ENCODE data around the gene SLC29A3. TPM values are rescaled to one million over a fixed set of nuclear protein-coding genes. Genes with fewer than 3 reads are reported as not detected.
A peak's percentile ranks its signal among the peaks of the same experiment; 100 is the strongest.

SLC29A3 gene
- total RNA-seq, 1 experiment from 2014 or later: 9.2 TPM

DNA sequence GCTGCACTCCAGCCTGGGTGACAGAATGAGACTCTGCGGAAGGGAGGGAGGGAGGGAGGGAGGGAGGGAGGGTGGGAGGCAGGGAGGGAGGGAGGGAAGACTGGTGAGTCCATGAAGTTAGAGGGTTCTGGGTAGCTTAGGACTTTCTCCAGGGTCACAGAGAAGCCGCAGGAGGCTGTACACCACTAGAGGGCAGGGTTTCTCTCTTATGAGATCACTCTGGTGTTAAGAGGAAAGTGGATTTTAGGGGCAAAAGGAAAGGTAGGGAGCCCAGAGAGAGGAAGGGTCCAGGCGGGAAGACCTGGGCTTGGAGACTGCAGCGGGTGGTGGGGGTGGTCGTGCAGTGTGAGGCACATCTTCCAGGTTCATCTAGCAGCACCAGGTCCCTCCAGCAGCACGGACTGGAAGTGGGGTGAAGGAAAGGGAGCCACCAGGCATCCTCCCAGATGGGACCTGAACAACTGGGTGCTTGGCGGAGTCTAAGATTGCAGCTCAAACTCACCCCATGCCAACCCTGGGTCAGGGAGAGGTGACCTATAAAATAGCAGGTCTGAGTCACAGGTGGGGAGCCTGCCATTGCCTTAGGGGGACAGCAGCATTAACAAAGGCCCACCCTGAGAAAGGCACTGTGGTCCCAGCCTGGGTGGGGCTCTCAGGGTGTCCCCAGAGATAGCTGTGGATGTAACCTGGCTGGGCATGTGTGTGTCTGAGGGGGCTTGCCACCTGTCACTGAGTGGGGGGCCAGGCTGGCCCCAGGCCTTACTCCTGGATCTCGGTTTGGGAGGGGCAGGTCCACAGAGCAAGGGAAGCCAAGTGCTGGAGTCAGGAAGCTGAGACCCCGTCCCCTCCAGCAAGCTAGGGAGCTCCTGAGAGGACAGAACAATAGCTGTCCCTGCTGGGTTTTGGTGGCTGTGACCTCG, 48.5 kb upstream of the SLC29A3 start:
- Mint-ChIP-seq H3K36me3 (ENCODE audit: insufficient read depth in 1 of 3, low read depth in 3 of 3) (no peaks in the 10 kb centered on the region; a peak in 1 of 7 replicates), H3K27ac (peak overlapping the region; percentile 78 to 98 (median 81)), H3K27me3 (ENCODE audit: low read depth) (no peaks in the 10 kb centered on the region; the same call in 1 of the 2 replicates), H3K9me3 (peaks cover 0 to 3% of the 10 kb centered on the region in 2 experiments; a peak in 1 of 5 replicates), H3K4me3 (peak overlapping the region; percentile 51 to 72; a peak in 4 of 5 replicates), H3K4me1 (peaks cover 59 to 66% of the 10 kb centered on the region in 2 experiments)
- Histone ChIP-seq H4K8ac (replicated peaks; ENCODE audit: insufficient read length, low read depth, low read length) (no peak overlapping the region), H3K18ac (ENCODE audit: insufficient read length, low read depth, low read length) (peak overlapping the region; percentile 46), H3K14ac (ENCODE audit: insufficient read depth, low read length) (peak overlapping the region; percentile 14), H2BK5ac (ENCODE audit: insufficient read length, low read length) (no peak overlapping the region), H3K4ac (ENCODE audit: low read depth, low read length) (no peak overlapping the region), H3K23ac (ENCODE audit: insufficient read length, low read depth, low read length) (no peak overlapping the region), H2BK12ac (ENCODE audit: insufficient read length, low read depth, low read length) (no peak overlapping the region), H3K27ac (ENCODE audit: insufficient read length, low read depth, low read length) (no peak overlapping the region), H2BK120ac (ENCODE audit: low read depth, low read length, poor library complexity, severe bottlenecking) (no peak overlapping the region), H2BK20ac (ENCODE audit: low read depth, low read length, poor library complexity, severe bottlenecking) (no peak overlapping the region), H3K56ac (ENCODE audit: insufficient read length, low read depth, low read length) (no peak overlapping the region), H3K9me3 (ENCODE audit: control insufficient read depth, low read depth, low read length) (no peaks in the 10 kb centered on the region), H4K91ac (ENCODE audit: insufficient read length, low read depth, low read length) (no peak overlapping the region), H3T11ph (ENCODE audit: low read length) (no peak overlapping the region), H2AFZ (ENCODE audit: low read length) (no peak overlapping the region), H3K4me1 (ENCODE audit: insufficient read depth, low read length) (peaks cover 8% of the 10 kb centered on the region; the same call in 1 of the 2 replicates), H3K4me2 (ENCODE audit: insufficient read depth, insufficient read length, low read length) (no peak overlapping the region), H3K79me2 (ENCODE audit: insufficient read depth, low read length) (no peaks in the 10 kb centered on the region), H4K5ac (ENCODE audit: insufficient read length, low read depth, low read length) (no peak overlapping the region), H3K27me3 (ENCODE audit: insufficient read depth, low read length) (no peaks in the 10 kb centered on the region), H2BK15ac (ENCODE audit: low read depth, low read length) (no peak overlapping the region), H2AK5ac (ENCODE audit: insufficient read length, low read length) (no peak overlapping the region), H3K23me2 (ENCODE audit: insufficient read length, low read depth, low read length, poor library complexity, severe bottlenecking) (no peaks in the 10 kb centered on the region), H3K79me1 (ENCODE audit: insufficient read depth, low read depth, low read length, poor library complexity, severe bottlenecking) (no peaks in the 10 kb centered on the region), H3K9ac (ENCODE audit: extremely low read depth, insufficient read length, low read length) (no peak overlapping the region), H4K20me1 (ENCODE audit: control insufficient read depth, insufficient read depth, insufficient read length) (no peaks in the 10 kb centered on the region)
- DNase-seq: peak; percentile 87
- no CpG with 5 or more reads among the region's 10 CpGs for WGBS (ENCODE audit: extremely low coverage, insufficient read length, low lambda C conversion rate)
- peak; percentile 69 for TF ChIP-seq CTCF (conservative IDR thresholded peaks at IDR 0.05)

Measured in H9 (cell line).